NCI-H748 (cell line): Measurements from ENCODE around the gene HOXA3.
A peak's percentile ranks its signal among the peaks of the same experiment; 100 is the strongest.

Experiments used
- DNase-seq: peaks from one replicate; lab custom pipeline; 2025; ENCODE audit not compliant: unreplicated experiment; lab: John Stamatoyannopoulos, UW

The HOXA3 gene

GRCh38 chr7:27179503-27180430 is 27.4 kb upstream of the HOXA3 start:
- DNase-seq: no peak

GRCh38 chr7:27179030-27179429 is 26.6 kb upstream of the HOXA3 start:
- DNase-seq: no peak

- DNase-seq: no peak
These were observed 26.0 kb upstream of the HOXA3 start for GRCh38 chr7:27178366-27178765.

GRCh38 chr7:27177795-27178320 is 25.5 kb upstream of the HOXA3 start:
- DNase-seq: no peak

GRCh38 chr7:27176962-27177794 is 24.8 kb upstream of the HOXA3 start:
- DNase-seq: no peak

GRCh38 chr7:27176524-27176845 is 24.1 kb upstream of the HOXA3 start:
- DNase-seq: no peak

GRCh38 chr7:27175626-27176523 is 23.5 kb upstream of the HOXA3 start:
- DNase-seq: peak; percentile 5

- DNase-seq: no peak
These were observed 22.7 kb upstream of the HOXA3 start for GRCh38 chr7:27174874-27175625.

GRCh38 chr7:27173956-27174873 is 21.8 kb upstream of the HOXA3 start, which contains the start of gene HOXA10:
Gene HOXA10 (minus strand): TSS chr7:27174320. CDS start chr7:27174306, 14 bp downstream.
- DNase-seq: peak; percentile 75

GRCh38 chr7:27173511-27173955 is 21.1 kb upstream of the HOXA3 start:
- DNase-seq: peak; percentile 76

- DNase-seq: peak; percentile 78
These were observed 20.6 kb upstream of the HOXA3 start for GRCh38 chr7:27172823-27173510.

GRCh38 chr7:27172315-27172774 is 20.0 kb upstream of the HOXA3 start:
- peak; percentile 37 for DNase-seq

GRCh38 chr7:27171637-27172314 is 19.4 kb upstream of the HOXA3 start:
- DNase-seq: peak; percentile 46

GRCh38 chr7:27171325-27171636 is 18.9 kb upstream of the HOXA3 start:
- peak; percentile 20 for DNase-seq

GRCh38 chr7:27170426-27171324 is 18.3 kb upstream of the HOXA3 start:
- DNase-seq: no peak

GRCh38 chr7:27169658-27170425 is 17.5 kb upstream of the HOXA3 start:
- peak; percentile 79 for DNase-seq
